ENCODE data around the gene RAB5B. TPM values are rescaled to one million over a fixed set of nuclear protein-coding genes. Genes with fewer than 3 reads are reported as not detected.

RAB5B gene
- total RNA-seq, 1 experiment from 2014 or later: 48.4 TPM

- Histone ChIP-seq H3T11ph (ENCODE audit: low read length) (no peak overlapping the region), H3K79me1 (ENCODE audit: insufficient read depth, low read depth, low read length, poor library complexity, severe bottlenecking) (no peaks in the 10 kb centered on the region), H4K5ac (ENCODE audit: insufficient read length, low read depth, low read length) (no peak overlapping the region), H3K9me3 (ENCODE audit: control insufficient read depth, low read depth, low read length) (no peaks in the 10 kb centered on the region), H2BK12ac (ENCODE audit: insufficient read length, low read depth, low read length) (no peak overlapping the region), H3K23ac (ENCODE audit: insufficient read length, low read depth, low read length) (no peak overlapping the region), H3K27ac (ENCODE audit: insufficient read length, low read depth, low read length) (no peak overlapping the region), H3K9ac (ENCODE audit: extremely low read depth, insufficient read length, low read length) (no peak overlapping the region), H3K56ac (ENCODE audit: insufficient read length, low read depth, low read length) (no peak overlapping the region), H3K23me2 (ENCODE audit: insufficient read length, low read depth, low read length, poor library complexity, severe bottlenecking) (peaks cover 7% of the 10 kb centered on the region), H4K91ac (ENCODE audit: insufficient read length, low read depth, low read length) (no peak overlapping the region), H2BK15ac (ENCODE audit: low read depth, low read length) (no peak overlapping the region), H3K14ac (ENCODE audit: insufficient read depth, low read length) (no peak overlapping the region), H3K4me2 (ENCODE audit: insufficient read depth, insufficient read length, low read length) (no peak overlapping the region), H3K4ac (ENCODE audit: low read depth, low read length) (no peak overlapping the region), H4K8ac (replicated peaks; ENCODE audit: insufficient read length, low read depth, low read length) (no peak overlapping the region), H3K4me1 (ENCODE audit: insufficient read depth, low read length) (no peaks in the 10 kb centered on the region), H3K27me3 (ENCODE audit: insufficient read depth, low read length) (no peaks in the 10 kb centered on the region), H3K18ac (ENCODE audit: insufficient read length, low read depth, low read length) (no peak overlapping the region), H4K20me1 (ENCODE audit: control insufficient read depth, insufficient read depth, insufficient read length) (no peaks in the 10 kb centered on the region), H2BK20ac (ENCODE audit: low read depth, low read length, poor library complexity, severe bottlenecking) (no peak overlapping the region), H2AFZ (ENCODE audit: low read length) (no peak overlapping the region), H3K79me2 (ENCODE audit: insufficient read depth, low read length) (no peaks in the 10 kb centered on the region), H2BK5ac (ENCODE audit: insufficient read length, low read length) (no peak overlapping the region), H2BK120ac (ENCODE audit: low read depth, low read length, poor library complexity, severe bottlenecking) (no peak overlapping the region), H2AK5ac (ENCODE audit: insufficient read length, low read length) (no peak overlapping the region)
- Mint-ChIP-seq H3K27ac (no peak overlapping the region), H3K9me3 (no peaks in the 10 kb centered on the region), H3K4me3 (no peak overlapping the region), H3K36me3 (ENCODE audit: insufficient read depth in 1 of 3, low read depth in 3 of 3) (peaks cover 2 to 11% (median 4%) of the 10 kb centered on the region in 3 experiments; a peak in 5 of 7 replicates), H3K4me1 (peaks cover 6 to 13% of the 10 kb centered on the region in 2 experiments), H3K27me3 (ENCODE audit: low read depth) (no peaks in the 10 kb centered on the region)
- WGBS (ENCODE audit: extremely low coverage, insufficient read length, low lambda C conversion rate): no CpG with 5 or more reads among the region's 2 CpGs
- no peak for TF ChIP-seq CTCF (conservative IDR thresholded peaks at IDR 0.05)
- DNase-seq: no peak
Observed at GRCh38 chr12:56011509-56012090, 37.7 kb downstream of the RAB5B start.
